Right renal pelvis (tissue), 4 donors: ENCODE results near the gene BARX1. TPM values are rescaled to one million over a fixed set of nuclear protein-coding genes. Genes with fewer than 3 reads are reported as not detected.

Experiments used
- DNase-seq, 4 donors: peaks; one replicate each; pipeline ENCODE4 v3.0.0-alpha.2; 2013; ENCODE audit warnings: low read depth in 4 of 4, low spot score in 3 of 4, missing footprints in 1 of 4
- polyA plus RNA-seq, 4 donors: library from polyadenylated mRNA; unstranded; fragments of 120-200 nt; gene quantifications; one replicate each; pipeline ENCODE4 v1.2.1, GENCODE V29; 2013; ENCODE audit not compliant: insufficient read length in 4 of 4

BARX1 gene
- polyA plus RNA-seq, 4 donors = 0.15 to 0.40 (median 0.35) TPM

GRCh38 chr9:93929231-93929630 is 25.9 kb downstream of the BARX1 start:
- no peak for DNase-seq

GRCh38 chr9:93922535-93922934 is 32.6 kb downstream of the BARX1 start:
- DNase-seq = no peak

GRCh38 chr9:93920131-93920800 is 34.9 kb downstream of the BARX1 start:
- no peak for DNase-seq

- no peak for DNase-seq
Measured at GRCh38 chr9:93918061-93918460, 37.1 kb downstream of the BARX1 start.

GRCh38 chr9:93917121-93917853 is 37.9 kb downstream of the BARX1 start:
- DNase-seq = no peak

- DNase-seq = no peak
Measured at GRCh38 chr9:93916358-93916757, 38.8 kb downstream of the BARX1 start.

GRCh38 chr9:93911801-93912554 is 43.2 kb downstream of the BARX1 start:
- no peak for DNase-seq

GRCh38 chr9:93911136-93911745 is 43.9 kb downstream of the BARX1 start:
- no peak for DNase-seq

- DNase-seq = no peak
Measured at GRCh38 chr9:93910598-93910997, 44.6 kb downstream of the BARX1 start.

- DNase-seq = no peak
Measured at GRCh38 chr9:93910196-93910595, 45.0 kb downstream of the BARX1 start.

- DNase-seq = no peak
Measured at GRCh38 chr9:93909242-93909616, 45.9 kb downstream of the BARX1 start.

GRCh38 chr9:93908591-93909241 is 46.4 kb downstream of the BARX1 start:
- DNase-seq = no peak

- DNase-seq = no peak
Measured at GRCh38 chr9:93907551-93908199, 47.5 kb downstream of the BARX1 start.

- no peak for DNase-seq
Measured at GRCh38 chr9:93906195-93906880, 48.8 kb downstream of the BARX1 start.

- no peak for DNase-seq
Measured at GRCh38 chr9:93905473-93906133, 49.6 kb downstream of the BARX1 start.

- DNase-seq = no peak
Measured at GRCh38 chr9:93904649-93905472, 50.3 kb downstream of the BARX1 start.

- no peak for DNase-seq
Measured at GRCh38 chr9:93903886-93904648, 51.1 kb downstream of the BARX1 start.
